Lung (tissue), 12 donors: Measurements from ENCODE around the gene MYOG. TPM values are rescaled to one million over a fixed set of nuclear protein-coding genes. Genes with fewer than 3 reads are reported as not detected.

Experiments used
- ATAC-seq: fragments of 200-7000 bp; cut with Tn5 transposase; one replicate; pipeline ENCODE4 v1.9.1; 2020; ENCODE audit warnings: moderate number of reproducible peaks; ENCODE audit not compliant: insufficient read depth, low FRiP score
- DNase-seq, 3 donors: peaks; one replicate each; pipeline ENCODE4 v3.0.0-alpha.2; 2013 to 2017
- H3K27ac ChIP-seq, 2 donors: one replicate each; pipeline ENCODE4 v1.5.1; 2013; ENCODE audit warnings: mild to moderate bottlenecking in 2 of 2, moderate library complexity in 2 of 2, control low read depth in 1 of 2, inconsistent platforms in 1 of 2, low read depth in 1 of 2, low read length in 1 of 2
- H3K27me3 ChIP-seq, 3 donors: one replicate each; pipeline ENCODE4 v1.5.1; 2013; ENCODE audit warnings: low read length in 2 of 3; ENCODE audit not compliant: control insufficient read depth in 3 of 3, insufficient read depth in 3 of 3
- H3K36me3 ChIP-seq, 4 donors: one replicate each; pipeline ENCODE4 v1.5.1; 2013; ENCODE audit warnings: low read length in 4 of 4, mild to moderate bottlenecking in 1 of 4, moderate library complexity in 1 of 4; ENCODE audit not compliant: control insufficient read depth in 4 of 4, insufficient read depth in 4 of 4
- H3K4me1 ChIP-seq, 5 donors: one replicate each; pipeline ENCODE4 v1.5.1; 2013; ENCODE audit warnings: low read length in 5 of 5, mild to moderate bottlenecking in 2 of 5, moderate library complexity in 1 of 5; ENCODE audit not compliant: control insufficient read depth in 5 of 5, insufficient read depth in 5 of 5
- H3K4me3 ChIP-seq: one replicate; pipeline ENCODE4 v1.5.1; 2013; ENCODE audit warnings: mild to moderate bottlenecking, control low read depth, moderate library complexity
- H3K9ac ChIP-seq, 2 donors: one replicate each; pipeline ENCODE4 v1.5.1; 2013; ENCODE audit warnings: low read length in 2 of 2, control low read depth in 1 of 2; ENCODE audit not compliant: insufficient read depth in 1 of 2
- H3K9me3 ChIP-seq, 4 donors: one replicate each; pipeline ENCODE4 v1.5.1; 2013; ENCODE audit warnings: low read length in 3 of 4, mild to moderate bottlenecking in 1 of 4, moderate library complexity in 1 of 4; ENCODE audit not compliant: control insufficient read depth in 4 of 4, insufficient read depth in 3 of 4
- WGBS, 2 donors: extraction: QIAGEN DNeasy Blood & Tissue Kit; methylation state at CpG; one replicate each; pipeline ENCODE4 v1.1.7; 2013; 5-methylcytosine and 5-hydroxymethylcytosine counted together
- polyA plus RNA-seq, 2 donors: library from polyadenylated mRNA; stranded (reverse); fragments of 200-250 nt; gene quantifications; one replicate each; pipeline ENCODE4 v1.2.1, GENCODE V29; 2013
- total RNA-seq, 2 donors: library from RNA; depleted of rRNA in 1 of 2; stranded (reverse); fragments of >200 nt in 1 of 2; gene quantifications; one replicate each; pipeline ENCODE4 v1.2.1, GENCODE V29; 2014 to 2021
- TF ChIP-seq, protein P1 (sequence below): IDR thresholded peaks from 2 replicates; pipeline ENCODE4 v1.5.1; 2012; ENCODE audit warnings: mild to moderate bottlenecking; ENCODE audit errors: control extremely low read depth, extremely low read depth
- donor health status: control.
- donor health status: control.
- donor health status: Bipolar disorder and iron deficiency.
- donor health status: healthy.
- donor health status: DM: yes; HTN: yes; CAD: no.

The MYOG gene
- total and polyA plus RNA-seq, 4 donors = not detected

DNA sequence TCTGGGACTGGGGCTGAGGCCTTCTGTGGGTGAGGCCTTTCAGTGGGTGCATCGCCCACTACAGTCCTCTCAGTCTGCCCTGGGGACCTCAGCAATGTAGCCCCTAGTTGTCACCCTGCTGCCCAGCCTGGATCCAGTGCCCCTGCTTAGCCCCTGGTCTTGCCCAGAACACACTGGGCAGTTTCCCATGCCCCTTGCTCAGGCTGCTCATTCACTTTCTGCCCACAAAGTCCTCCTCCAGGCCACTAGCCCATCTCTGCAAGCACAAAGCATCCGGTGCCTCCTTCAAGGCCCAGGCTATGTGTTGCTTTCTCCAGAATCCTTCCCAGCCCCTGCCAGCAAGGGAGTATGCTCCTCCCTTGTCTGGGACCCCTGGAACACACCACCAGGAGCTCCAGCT, 36.3 kb upstream of the MYOG start:
- H3K36me3 ChIP-seq = no peaks in the 10 kb centered on the region
- H3K4me1 ChIP-seq = peaks cover 0 to 16% (median 0%) of the 10 kb centered on the region in 5 donors
- TF ChIP-seq, protein P1, sequence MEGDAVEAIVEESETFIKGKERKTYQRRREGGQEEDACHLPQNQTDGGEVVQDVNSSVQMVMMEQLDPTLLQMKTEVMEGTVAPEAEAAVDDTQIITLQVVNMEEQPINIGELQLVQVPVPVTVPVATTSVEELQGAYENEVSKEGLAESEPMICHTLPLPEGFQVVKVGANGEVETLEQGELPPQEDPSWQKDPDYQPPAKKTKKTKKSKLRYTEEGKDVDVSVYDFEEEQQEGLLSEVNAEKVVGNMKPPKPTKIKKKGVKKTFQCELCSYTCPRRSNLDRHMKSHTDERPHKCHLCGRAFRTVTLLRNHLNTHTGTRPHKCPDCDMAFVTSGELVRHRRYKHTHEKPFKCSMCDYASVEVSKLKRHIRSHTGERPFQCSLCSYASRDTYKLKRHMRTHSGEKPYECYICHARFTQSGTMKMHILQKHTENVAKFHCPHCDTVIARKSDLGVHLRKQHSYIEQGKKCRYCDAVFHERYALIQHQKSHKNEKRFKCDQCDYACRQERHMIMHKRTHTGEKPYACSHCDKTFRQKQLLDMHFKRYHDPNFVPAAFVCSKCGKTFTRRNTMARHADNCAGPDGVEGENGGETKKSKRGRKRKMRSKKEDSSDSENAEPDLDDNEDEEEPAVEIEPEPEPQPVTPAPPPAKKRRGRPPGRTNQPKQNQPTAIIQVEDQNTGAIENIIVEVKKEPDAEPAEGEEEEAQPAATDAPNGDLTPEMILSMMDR = no peak
- H3K9me3 ChIP-seq = no peaks in the 10 kb centered on the region
- ATAC-seq (no peak), DNase-seq (no peak)
- H3K27me3 ChIP-seq = peaks cover 0 to 10% (median 3%) of the 10 kb centered on the region in 3 donors
- H3K27ac ChIP-seq = no peak overlapping the region
- no peak overlapping the region for H3K4me3 ChIP-seq
- 96 to 97% methylated on average over 2 of the region's 2 CpGs for WGBS, 2 donors
- H3K9ac ChIP-seq = no peak overlapping the region

DNA sequence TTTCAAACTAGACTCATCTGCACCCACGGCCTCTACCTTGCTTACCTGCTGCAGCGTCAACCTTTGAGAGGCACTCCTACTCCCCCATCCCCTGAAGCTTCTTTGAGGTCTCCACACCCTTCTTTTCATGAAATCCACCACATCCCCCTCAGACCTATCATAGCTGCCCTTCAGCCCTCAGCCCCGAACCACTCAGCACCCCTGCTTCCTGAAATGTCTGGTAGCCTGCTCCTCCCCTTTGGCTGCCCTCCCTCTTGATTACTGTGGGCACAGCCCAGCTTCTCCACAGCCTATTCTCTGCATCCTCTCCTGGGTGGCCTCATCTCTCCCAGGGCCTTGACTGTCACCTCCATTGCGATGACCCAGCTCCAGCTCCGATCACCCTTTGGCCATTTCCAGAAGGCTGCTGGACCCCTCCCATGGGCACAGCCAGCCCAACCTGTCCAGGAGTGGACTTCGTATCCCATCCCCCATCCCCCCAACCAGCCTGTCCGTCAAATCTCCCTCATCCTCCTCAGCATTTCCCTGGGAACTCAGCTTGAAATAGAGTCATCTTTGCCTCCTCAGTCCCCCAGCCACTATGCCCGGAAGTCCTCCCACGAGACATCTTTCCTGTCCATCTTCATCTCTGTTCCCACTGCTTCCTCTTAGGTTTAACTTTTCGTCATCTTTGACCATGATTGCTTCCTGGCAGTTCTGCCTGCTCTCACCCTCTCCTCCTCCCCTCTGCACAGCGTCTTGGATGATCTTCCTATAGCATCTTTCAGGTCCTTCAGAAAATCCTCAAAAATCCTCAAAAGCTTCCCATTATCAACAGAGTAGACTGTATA, 35.6 kb upstream of the MYOG start:
- Histone ChIP-seq H3K9ac (no peak overlapping the region), H3K4me3 (no peak overlapping the region), H3K36me3 (no peaks in the 10 kb centered on the region), H3K9me3 (no peaks in the 10 kb centered on the region), H3K4me1 (peaks cover 0 to 8% (median 0%) of the 10 kb centered on the region in 5 donors), H3K27ac (no peak overlapping the region), H3K27me3 (peaks cover 0 to 13% (median 0%) of the 10 kb centered on the region in 3 donors)
- ATAC-seq (no peak), DNase-seq (no peak)
- WGBS, 2 donors = 46 to 53% methylated on average over 11 of the region's 11 CpGs
- TF ChIP-seq, protein P1 = no peak

DNA sequence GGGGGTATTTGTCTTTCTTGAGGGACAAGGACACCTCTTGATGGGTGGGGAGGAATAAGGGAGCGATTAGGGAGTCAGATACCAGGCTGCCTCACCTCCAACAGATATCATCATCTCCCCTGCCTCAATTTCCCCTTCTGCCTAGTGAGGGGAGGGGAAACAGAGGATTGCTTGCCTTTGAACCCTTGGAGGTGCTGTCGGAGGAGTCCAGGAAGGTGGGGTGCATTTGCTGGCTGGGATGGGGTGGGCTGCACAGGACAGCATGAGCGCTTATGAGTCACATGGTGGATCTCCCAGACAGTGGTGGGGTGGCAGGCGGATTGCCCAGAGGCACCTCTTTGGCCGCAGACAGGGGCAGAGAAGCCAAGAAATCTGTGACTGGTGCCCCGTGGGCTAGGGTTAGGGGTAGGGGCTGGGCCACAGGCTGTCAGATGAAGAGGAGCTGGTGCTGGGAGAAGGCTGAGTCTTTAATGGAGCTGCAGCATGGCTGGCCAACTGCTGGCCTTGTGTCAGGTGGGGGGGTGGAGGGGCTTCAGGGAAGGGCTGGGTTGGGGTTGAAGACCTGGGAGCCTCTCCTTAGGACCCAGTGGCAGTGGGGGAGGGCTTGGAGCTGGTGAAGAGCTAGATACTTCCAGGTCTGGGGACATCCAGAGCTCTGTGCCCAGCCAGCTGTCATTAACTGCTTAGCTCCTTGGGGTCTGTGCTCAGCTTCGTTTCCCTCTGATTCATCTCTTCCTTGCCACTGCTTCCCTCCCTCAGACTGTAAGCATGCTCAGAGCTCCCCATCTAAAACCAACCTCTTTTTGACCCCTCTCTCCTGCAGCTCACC, 34.7 kb upstream of the MYOG start:
- Histone ChIP-seq H3K4me1 (peaks cover 0 to 3% (median 0%) of the 10 kb centered on the region in 5 donors), H3K4me3 (no peak overlapping the region), H3K27ac (no peak overlapping the region), H3K27me3 (peaks cover 0 to 11% (median 0%) of the 10 kb centered on the region in 3 donors), H3K9me3 (no peaks in the 10 kb centered on the region), H3K9ac (no peak overlapping the region), H3K36me3 (no peaks in the 10 kb centered on the region)
- DNase-seq (no peak), ATAC-seq (no peak)
- 76 to 80% methylated on average over 7 of the region's 7 CpGs for WGBS, 2 donors
- TF ChIP-seq, protein P1 = no peak
